Immature natural killer cell (primary cell): ENCODE data around the gene ERGIC3. TPM values are rescaled to one million over a fixed set of nuclear protein-coding genes. Genes with fewer than 3 reads are reported as not detected.

Experiments
- DNase-seq, 3 donors: peaks; one replicate each; pipeline ENCODE4 v3.0.0; 2022; ENCODE audit warnings: mixed read lengths in 1 of 3
- H3K27ac Mint-ChIP-seq, 6 donors: one replicate each; pipeline ENCODE4 v1.8.0; 2020; ENCODE audit warnings: mixed read lengths in 6 of 6, mild to moderate bottlenecking in 5 of 6, inconsistent platforms in 4 of 6, moderate library complexity in 3 of 6
- H3K27me3 Mint-ChIP-seq, 3 donors: one replicate each; pipeline ENCODE4 v1.8.0; 2020 to 2021; ENCODE audit warnings: low read depth in 3 of 3, mild to moderate bottlenecking in 3 of 3, mixed read lengths in 3 of 3, moderate library complexity in 3 of 3, inconsistent platforms in 1 of 3
- H3K36me3 Mint-ChIP-seq, 3 donors: one replicate each; pipeline ENCODE4 v1.8.0; 2020; ENCODE audit warnings: mixed read lengths in 3 of 3, inconsistent platforms in 2 of 3, mild to moderate bottlenecking in 2 of 3
- H3K4me1 Mint-ChIP-seq, 2 donors: one replicate each; pipeline ENCODE4 v1.8.0; 2020; ENCODE audit warnings: inconsistent platforms in 2 of 2, mild to moderate bottlenecking in 2 of 2, mixed read lengths in 2 of 2, moderate library complexity in 1 of 2
- H3K4me3 Mint-ChIP-seq, 5 donors: one replicate each; pipeline ENCODE4 v1.8.0; 2020; ENCODE audit warnings: mild to moderate bottlenecking in 5 of 5, mixed read lengths in 5 of 5, inconsistent platforms in 3 of 5, moderate library complexity in 3 of 5
- H3K9me3 Mint-ChIP-seq, 6 donors: one replicate each; pipeline ENCODE4 v1.8.0; 2020; ENCODE audit warnings: mild to moderate bottlenecking in 6 of 6, mixed read lengths in 6 of 6, inconsistent platforms in 4 of 6, moderate library complexity in 3 of 6
- polyA plus RNA-seq, 3 donors: library from polyadenylated mRNA; unstranded; fragments of 300-500 nt; fragmentation: Illumina TruSeq; gene quantifications; one replicate each; pipeline ENCODE4 v1.2.3, GENCODE V29; 2021

Gene ERGIC3
- 100 to 1,000 TPM; 102 to 169 (median 138) TPM for polyA plus RNA-seq

DNA sequence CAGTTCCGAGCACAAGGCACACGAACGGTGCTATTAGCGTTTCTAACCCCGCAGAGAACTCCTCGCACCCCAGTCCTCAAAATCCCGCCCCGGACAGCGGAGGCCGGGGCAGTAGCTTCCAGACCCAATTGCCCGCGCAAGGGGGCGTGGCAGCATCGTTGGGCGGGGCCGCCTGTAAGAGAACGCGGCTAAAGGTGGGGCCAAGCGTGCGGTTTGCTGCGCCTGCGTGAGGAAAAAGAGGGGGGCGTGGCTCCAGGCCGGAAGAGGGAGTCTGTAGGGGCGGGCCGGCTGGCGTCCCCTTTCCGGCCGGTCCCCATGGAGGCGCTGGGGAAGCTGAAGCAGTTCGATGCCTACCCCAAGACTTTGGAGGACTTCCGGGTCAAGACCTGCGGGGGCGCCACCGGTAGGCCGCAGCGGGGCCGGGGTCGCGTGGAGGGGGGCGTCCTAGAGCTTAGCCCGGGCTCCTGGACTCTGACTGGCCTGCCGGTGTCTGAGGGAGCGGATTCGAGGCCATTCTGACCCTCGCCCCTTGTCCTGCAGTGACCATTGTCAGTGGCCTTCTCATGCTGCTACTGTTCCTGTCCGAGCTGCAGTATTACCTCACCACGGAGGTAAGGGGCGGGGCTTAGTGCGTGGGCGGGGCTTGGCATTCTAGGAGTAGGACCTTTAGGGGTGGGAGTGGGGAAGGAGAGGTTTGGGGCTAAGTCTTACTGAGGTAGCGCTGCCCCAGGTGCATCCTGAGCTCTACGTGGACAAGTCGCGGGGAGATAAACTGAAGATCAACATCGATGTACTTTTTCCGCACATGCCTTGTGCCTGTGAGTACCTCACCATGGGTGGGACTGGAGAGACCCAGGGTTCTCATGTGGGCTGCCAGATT, at the start of gene ERGIC3:
ERGIC3 (plus strand) TSS at position 296 of the 880 bp plus-strand sequence; CDS start at position 316, 20 bp downstream.
- peak within 1 kb of the TSS; percentile 77 to 92 (median 88) for H3K27ac Mint-ChIP-seq
- H3K27me3 Mint-ChIP-seq = peaks cover 1 to 6% (median 4%) of the 10 kb centered on the region in 3 donors
- H3K4me1 Mint-ChIP-seq = peaks cover 14 to 30% of the 10 kb centered on the region in 2 donors
- peaks cover 0 to 5% (median 0%) of the 10 kb centered on the region in 3 donors for H3K36me3 Mint-ChIP-seq
- H3K4me3 Mint-ChIP-seq = peak within 1 kb of the TSS; percentile 88 to 92 (median 90)
- peak; percentile 96 to 97 (median 97) for DNase-seq
- H3K9me3 Mint-ChIP-seq = no peaks in the 10 kb centered on the region

DNA sequence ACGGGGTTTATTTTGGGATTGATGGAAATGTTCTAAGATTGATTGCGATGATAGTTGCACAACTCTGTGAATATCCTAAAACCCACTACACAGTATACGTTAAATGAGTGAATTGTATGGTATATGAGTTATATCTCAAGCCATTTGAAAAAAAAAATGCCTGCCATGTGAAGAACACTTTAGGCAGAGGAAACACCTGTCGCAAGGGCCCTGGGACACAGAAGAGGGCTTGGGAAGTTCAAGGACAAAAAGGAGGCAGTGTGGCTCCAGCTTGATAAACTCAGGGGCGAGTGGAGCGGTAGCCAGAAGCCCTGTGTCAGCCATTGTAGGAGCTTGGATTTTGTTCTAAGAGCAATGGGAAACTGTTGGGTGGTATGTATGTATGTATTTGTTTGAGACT, 49.5 kb upstream of the ERGIC3 start:
- Mint-ChIP-seq H3K36me3 (peaks cover 13 to 35% (median 21%) of the 10 kb centered on the region in 3 donors), H3K27me3 (peaks cover 5 to 7% (median 7%) of the 10 kb centered on the region in 3 donors), H3K9me3 (no peaks in the 10 kb centered on the region), H3K27ac (peak overlapping the region; percentile 96 to 99 (median 97)), H3K4me3 (peak overlapping the region; percentile 96 to 100 (median 98)), H3K4me1 (peaks cover 58 to 78% of the 10 kb centered on the region in 2 donors)
- DNase-seq = no peak

DNA sequence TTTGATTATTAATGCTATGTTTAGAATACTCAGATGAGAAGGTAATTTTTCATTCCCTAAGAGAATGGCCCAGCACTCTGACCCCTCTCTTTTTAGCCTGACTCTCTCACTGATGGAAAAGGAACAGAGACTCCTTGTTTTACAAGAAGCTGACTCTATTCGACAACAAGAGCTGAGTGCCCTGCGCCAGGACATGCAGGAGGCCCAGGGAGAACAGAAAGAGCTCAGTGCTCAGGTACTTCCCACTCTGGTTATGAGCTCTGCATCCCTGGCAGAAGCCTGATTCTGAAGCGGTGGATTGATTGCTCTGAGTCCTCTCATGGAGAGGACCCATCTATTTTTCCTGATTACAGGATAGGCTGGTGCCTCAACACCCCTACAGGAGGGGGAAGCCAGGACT, 45.4 kb upstream of the ERGIC3 start:
- no peak overlapping the region for H3K27ac Mint-ChIP-seq
- peaks cover 29 to 51% of the 10 kb centered on the region in 2 donors for H3K4me1 Mint-ChIP-seq
- H3K36me3 Mint-ChIP-seq = peaks cover 24 to 63% (median 36%) of the 10 kb centered on the region in 3 donors
- H3K9me3 Mint-ChIP-seq = no peaks in the 10 kb centered on the region
- H3K4me3 Mint-ChIP-seq = no peak overlapping the region
- DNase-seq = no peak
- H3K27me3 Mint-ChIP-seq = peaks cover 0 to 2% (median 0%) of the 10 kb centered on the region in 3 donors

DNA sequence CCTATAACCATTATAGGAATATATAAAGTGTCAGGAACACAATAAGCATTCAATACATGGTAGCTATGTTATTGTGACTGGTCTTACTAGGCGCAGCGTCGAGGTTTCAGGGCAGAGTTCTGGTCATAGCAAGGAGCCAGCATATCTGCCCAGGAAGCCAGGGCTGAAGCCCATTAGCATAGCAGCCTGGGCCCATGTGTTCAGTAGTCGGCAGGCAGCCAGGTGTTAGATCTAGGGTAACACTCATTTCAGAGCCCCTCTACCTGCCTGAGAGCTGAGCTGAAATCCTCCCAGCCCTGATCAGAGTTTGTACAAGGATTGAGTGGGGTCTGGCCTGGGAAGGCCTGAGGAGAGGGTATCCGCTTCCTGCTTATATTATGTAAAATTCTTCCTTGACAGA, 44.6 kb upstream of the ERGIC3 start:
- DNase-seq = no peak
- H3K36me3 Mint-ChIP-seq = peaks cover 28 to 70% (median 41%) of the 10 kb centered on the region in 3 donors
- peaks cover 0 to 2% (median 0%) of the 10 kb centered on the region in 3 donors for H3K27me3 Mint-ChIP-seq
- H3K4me3 Mint-ChIP-seq = no peak overlapping the region
- H3K4me1 Mint-ChIP-seq = peaks cover 21 to 45% of the 10 kb centered on the region in 2 donors
- no peaks in the 10 kb centered on the region for H3K9me3 Mint-ChIP-seq
- peak overlapping the region in 2 of 6 donors; percentile 55 to 56 for H3K27ac Mint-ChIP-seq

DNA sequence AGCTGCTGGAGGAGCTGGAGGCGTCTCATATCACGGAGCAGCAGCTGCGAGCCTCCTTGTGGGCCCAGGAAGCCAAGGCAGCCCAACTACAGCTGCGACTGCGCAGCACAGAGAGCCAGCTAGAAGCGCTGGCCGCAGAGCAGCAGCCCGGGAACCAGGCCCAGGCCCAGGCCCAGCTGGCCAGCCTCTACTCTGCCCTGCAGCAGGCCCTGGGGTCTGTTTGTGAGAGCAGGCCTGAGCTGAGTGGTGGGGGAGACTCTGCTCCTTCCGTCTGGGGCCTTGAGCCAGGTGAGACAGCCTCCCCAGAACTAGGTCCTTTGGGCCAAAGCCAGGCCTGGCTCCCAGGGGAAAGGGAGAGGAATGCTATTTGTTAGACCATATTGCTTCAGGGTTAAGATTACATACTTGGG, 44.1 kb upstream of the ERGIC3 start:
- DNase-seq = no peak
- peaks cover 0 to 2% (median 0%) of the 10 kb centered on the region in 3 donors for H3K27me3 Mint-ChIP-seq
- peaks cover 33 to 72% (median 45%) of the 10 kb centered on the region in 3 donors for H3K36me3 Mint-ChIP-seq
- H3K27ac Mint-ChIP-seq = peak overlapping the region in 2 of 6 donors; percentile 55 to 56
- H3K4me1 Mint-ChIP-seq = peaks cover 20 to 45% of the 10 kb centered on the region in 2 donors
- no peak overlapping the region for H3K4me3 Mint-ChIP-seq
- H3K9me3 Mint-ChIP-seq = no peaks in the 10 kb centered on the region

DNA sequence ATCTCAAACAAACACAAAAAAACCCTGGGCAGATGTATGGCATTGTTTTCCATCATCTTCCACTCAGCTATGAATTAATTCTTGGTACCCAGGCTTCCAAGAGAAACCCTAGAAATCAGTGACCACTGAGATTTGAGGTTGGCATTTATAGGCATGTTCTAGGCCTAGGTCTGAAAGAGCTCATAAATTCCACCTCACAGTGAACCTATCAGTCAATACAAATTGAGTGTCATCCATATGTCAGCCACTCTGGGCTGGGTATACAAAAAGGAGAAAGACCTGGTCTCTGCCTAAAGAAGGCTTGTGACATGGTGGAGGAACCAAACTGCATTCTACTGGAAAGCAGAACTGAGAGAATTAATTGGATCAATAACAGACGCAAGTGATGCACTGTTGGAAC, 42.6 kb upstream of the ERGIC3 start:
- H3K27me3 Mint-ChIP-seq = no peaks in the 10 kb centered on the region
- H3K4me3 Mint-ChIP-seq = no peak overlapping the region
- peaks cover 38 to 74% (median 52%) of the 10 kb centered on the region in 3 donors for H3K36me3 Mint-ChIP-seq
- DNase-seq = no peak
- peak overlapping the region in 4 of 6 donors; percentile 23 to 76 (median 46) for H3K27ac Mint-ChIP-seq
- peaks cover 24 to 45% of the 10 kb centered on the region in 2 donors for H3K4me1 Mint-ChIP-seq
- H3K9me3 Mint-ChIP-seq = no peaks in the 10 kb centered on the region

DNA sequence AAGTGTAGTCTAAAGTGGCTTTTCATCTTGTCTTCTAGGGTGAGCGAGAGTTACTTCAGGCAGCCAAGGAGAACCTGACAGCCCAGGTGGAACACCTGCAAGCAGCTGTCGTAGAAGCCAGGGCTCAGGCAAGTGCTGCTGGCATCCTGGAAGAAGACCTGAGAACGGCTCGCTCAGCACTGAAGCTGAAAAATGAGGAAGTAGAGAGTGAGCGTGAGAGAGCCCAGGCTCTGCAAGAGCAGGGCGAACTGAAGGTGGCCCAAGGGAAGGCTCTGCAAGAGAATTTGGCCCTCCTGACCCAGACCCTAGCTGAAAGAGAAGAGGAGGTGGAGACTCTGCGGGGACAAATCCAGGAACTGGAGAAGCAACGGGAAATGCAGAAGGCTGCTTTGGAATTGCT, 39.5 kb upstream of the ERGIC3 start:
- H3K27ac Mint-ChIP-seq = peak overlapping the region in 5 of 6 donors; percentile 40 to 76 (median 48)

DNA sequence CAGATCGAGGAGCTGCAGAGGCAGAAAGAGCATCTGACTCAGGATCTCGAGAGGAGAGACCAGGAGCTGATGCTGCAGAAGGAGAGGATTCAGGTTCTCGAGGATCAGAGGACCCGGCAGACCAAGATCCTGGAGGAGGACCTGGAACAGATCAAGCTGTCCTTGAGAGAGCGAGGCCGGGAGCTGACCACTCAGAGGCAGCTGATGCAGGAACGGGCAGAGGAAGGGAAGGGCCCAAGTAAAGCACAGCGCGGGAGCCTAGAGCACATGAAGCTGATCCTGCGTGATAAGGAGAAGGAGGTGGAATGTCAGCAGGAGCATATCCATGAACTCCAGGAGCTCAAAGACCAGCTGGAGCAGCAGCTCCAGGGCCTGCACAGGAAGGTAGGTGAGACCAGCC, 38.6 kb upstream of the ERGIC3 start:
- Mint-ChIP-seq H3K36me3 (peaks cover 28 to 77% (median 51%) of the 10 kb centered on the region in 3 donors), H3K4me1 (peaks cover 40 to 64% of the 10 kb centered on the region in 2 donors), H3K9me3 (no peaks in the 10 kb centered on the region), H3K27ac (peak overlapping the region in 5 of 6 donors; percentile 48 to 66 (median 55)), H3K27me3 (peaks cover 0 to 2% (median 0%) of the 10 kb centered on the region in 3 donors), H3K4me3 (peak overlapping the region in 1 of 5 donors; percentile 27)
- no peak for DNase-seq

More for the DNA sequence above, 39.5 kb upstream of the ERGIC3 start:
- no peak overlapping the region for H3K4me3 Mint-ChIP-seq
- no peak for DNase-seq
- peaks cover 0 to 2% (median 0%) of the 10 kb centered on the region in 3 donors for H3K27me3 Mint-ChIP-seq
- no peaks in the 10 kb centered on the region for H3K9me3 Mint-ChIP-seq
- peaks cover 40 to 64% of the 10 kb centered on the region in 2 donors for H3K4me1 Mint-ChIP-seq
- peaks cover 28 to 81% (median 52%) of the 10 kb centered on the region in 3 donors for H3K36me3 Mint-ChIP-seq

DNA sequence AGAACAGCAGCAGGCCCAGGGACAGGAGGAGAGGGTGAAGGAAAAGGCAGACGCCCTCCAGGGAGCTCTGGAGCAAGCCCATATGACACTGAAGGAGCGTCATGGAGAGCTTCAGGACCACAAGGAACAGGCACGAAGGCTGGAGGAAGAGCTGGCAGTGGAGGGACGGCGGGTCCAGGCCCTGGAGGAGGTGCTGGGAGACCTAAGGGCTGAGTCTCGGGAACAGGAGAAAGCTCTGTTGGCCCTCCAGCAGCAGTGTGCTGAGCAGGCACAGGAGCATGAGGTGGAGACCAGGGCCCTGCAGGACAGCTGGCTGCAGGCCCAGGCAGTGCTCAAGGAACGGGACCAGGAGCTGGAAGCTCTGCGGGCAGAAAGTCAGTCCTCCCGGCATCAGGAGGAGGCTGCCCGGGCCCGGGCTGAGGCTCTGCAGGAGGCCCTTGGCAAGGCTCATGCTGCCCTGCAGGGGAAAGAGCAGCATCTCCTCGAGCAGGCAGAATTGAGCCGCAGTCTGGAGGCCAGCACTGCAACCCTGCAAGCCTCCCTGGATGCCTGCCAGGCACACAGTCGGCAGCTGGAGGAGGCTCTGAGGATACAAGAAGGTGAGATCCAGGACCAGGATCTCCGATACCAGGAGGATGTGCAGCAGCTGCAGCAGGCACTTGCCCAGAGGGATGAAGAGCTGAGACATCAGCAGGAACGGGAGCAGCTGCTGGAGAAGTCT, 37.9 kb upstream of the ERGIC3 start:
- Mint-ChIP-seq H3K36me3 (peaks cover 28 to 79% (median 54%) of the 10 kb centered on the region in 3 donors), H3K4me3 (no peak overlapping the region), H3K4me1 (peaks cover 40 to 64% of the 10 kb centered on the region in 2 donors), H3K9me3 (no peaks in the 10 kb centered on the region), H3K27ac (peak overlapping the region in 5 of 6 donors; percentile 14 to 86 (median 66)), H3K27me3 (peaks cover 0 to 2% (median 0%) of the 10 kb centered on the region in 3 donors)
- DNase-seq = no peak

DNA sequence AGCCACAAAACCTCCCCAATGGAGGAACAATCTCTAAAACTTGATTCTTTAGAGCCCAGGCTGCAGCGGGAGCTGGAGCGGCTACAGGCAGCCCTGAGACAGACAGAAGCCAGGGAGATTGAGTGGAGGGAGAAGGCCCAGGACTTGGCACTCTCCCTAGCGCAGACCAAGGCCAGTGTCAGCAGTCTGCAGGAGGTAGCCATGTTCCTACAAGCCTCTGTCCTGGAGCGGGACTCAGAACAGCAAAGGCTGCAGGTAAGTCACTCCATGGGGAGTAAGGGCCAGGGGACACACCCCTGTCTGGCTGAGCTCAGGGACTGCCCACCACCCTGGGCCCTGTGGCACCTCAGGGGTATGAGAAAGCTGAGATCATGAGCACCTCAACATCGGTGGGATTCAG, 37.1 kb upstream of the ERGIC3 start:
- peaks cover 0 to 2% (median 0%) of the 10 kb centered on the region in 3 donors for H3K27me3 Mint-ChIP-seq

DNA sequence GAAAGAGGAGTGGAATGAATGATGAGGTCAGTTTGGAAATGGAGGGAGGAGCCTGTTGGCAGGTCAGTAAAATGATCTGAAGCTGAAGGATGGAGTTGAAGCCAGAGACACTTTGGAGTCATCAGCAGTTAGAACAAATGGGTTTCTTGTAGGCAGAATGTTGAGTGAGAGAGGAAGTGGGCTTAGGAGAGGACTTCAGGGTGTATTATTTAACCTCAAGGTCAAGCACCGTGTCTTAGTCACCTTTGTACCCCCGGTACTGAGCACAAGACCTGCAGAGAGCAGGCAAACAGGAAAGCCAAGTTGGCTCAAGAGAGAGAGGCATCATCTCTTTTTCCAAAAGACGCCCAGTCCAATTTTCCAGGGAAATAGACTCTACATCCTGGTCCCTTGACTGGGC, 35.7 kb upstream of the ERGIC3 start:
- H3K9me3 Mint-ChIP-seq = no peaks in the 10 kb centered on the region
- H3K4me1 Mint-ChIP-seq = peaks cover 38 to 52% of the 10 kb centered on the region in 2 donors
- no peak overlapping the region for H3K4me3 Mint-ChIP-seq
- no peak for DNase-seq
- peaks cover 0 to 2% (median 0%) of the 10 kb centered on the region in 3 donors for H3K27me3 Mint-ChIP-seq
- H3K36me3 Mint-ChIP-seq = peaks cover 17 to 68% (median 38%) of the 10 kb centered on the region in 3 donors
- peak overlapping the region; percentile 45 to 88 (median 75) for H3K27ac Mint-ChIP-seq

More for the DNA sequence above, 37.1 kb upstream of the ERGIC3 start:
- Mint-ChIP-seq H3K4me1 (peaks cover 38 to 58% of the 10 kb centered on the region in 2 donors), H3K4me3 (no peak overlapping the region), H3K9me3 (no peaks in the 10 kb centered on the region), H3K27ac (peak overlapping the region in 4 of 6 donors; percentile 40 to 85 (median 54)), H3K36me3 (peaks cover 22 to 79% (median 49%) of the 10 kb centered on the region in 3 donors)
- no peak for DNase-seq

DNA sequence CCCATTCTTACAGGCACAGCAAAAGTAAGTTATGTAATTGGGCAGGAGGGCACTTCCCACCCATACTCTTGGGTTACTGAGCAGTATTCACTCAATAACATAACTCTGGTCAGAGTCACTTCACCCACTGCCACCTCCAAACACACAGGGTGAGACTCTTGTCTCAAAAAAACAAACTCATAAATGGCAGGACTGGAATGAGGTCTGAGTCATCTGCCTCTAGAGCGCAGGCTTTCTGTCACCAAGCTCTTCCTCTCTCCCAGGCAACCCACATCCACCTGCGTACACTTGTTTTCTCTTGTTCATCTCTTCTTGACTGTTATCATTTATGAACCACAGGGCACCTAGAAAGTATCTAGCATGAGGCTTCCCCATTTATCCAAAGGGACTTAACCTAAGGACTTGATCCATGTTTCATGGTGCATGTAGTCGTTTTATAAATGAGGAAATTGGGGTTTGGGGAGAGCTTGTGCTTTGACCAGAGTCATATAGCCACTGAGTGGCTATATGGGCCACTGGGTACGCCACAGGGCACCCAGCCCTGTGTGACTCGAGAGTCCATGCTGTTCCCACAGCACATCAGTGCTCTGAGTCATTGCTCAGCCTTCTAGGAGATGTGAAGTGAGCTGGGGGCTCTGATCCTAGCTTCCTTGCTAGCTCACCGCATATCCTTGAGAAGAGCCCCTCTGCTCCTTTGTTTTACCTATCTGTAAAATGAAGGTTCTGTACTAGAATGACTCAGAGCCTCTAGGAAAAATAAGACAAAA, 34.8 kb upstream of the ERGIC3 start:
- peaks cover 38 to 52% of the 10 kb centered on the region in 2 donors for H3K4me1 Mint-ChIP-seq
- peaks cover 0 to 2% (median 0%) of the 10 kb centered on the region in 3 donors for H3K27me3 Mint-ChIP-seq
- peak overlapping the region; percentile 45 to 80 (median 61) for H3K27ac Mint-ChIP-seq
- DNase-seq = no peak
- H3K4me3 Mint-ChIP-seq = no peak overlapping the region
- peaks cover 17 to 68% (median 41%) of the 10 kb centered on the region in 3 donors for H3K36me3 Mint-ChIP-seq
- H3K9me3 Mint-ChIP-seq = no peaks in the 10 kb centered on the region
